Panc1 (cell line): ENCODE data around the gene TBC1D2. TPM values are rescaled to one million over a fixed set of nuclear protein-coding genes. Genes with fewer than 3 reads are reported as not detected.

Experiments
- ATAC-seq: fragments of 200-7000 bp; cut with Tn5 transposase; 2 replicates; pipeline ENCODE4 v1.9.1; 2020; ENCODE audit warnings: mild to moderate bottlenecking, moderate library complexity
- BruUV-seq: library from RNA; stranded (reverse); fragments of 400-500 nt; replicated peaks from 2 replicates; lab custom pipeline; 2021; lab: Mats Ljungman, UMichigan
- CTCF ChIA-PET: fragments of 300-600 bp; sonication (Branson Sonifier 250); formaldehyde crosslinking; loops from one replicate; lab custom pipeline; 2022; ENCODE audit warnings: antibody characterized with exemption; lab: Charles Lee
- POLR2A ChIA-PET: fragments of 300-600 bp; sonication (Branson Sonifier 250); formaldehyde crosslinking; loops from one replicate; lab custom pipeline; 2022; ENCODE audit warnings: antibody characterized with exemption; lab: Charles Lee
- DNase-seq: peaks from one replicate; pipeline ENCODE4 v3.0.0-alpha.2; 2010; ENCODE audit warnings: low read depth, low spot score
- H3K27ac ChIP-seq: 2 replicates; pipeline ENCODE4 v1.5.1; 2011; ENCODE audit warnings: mild to moderate bottlenecking, low read length, inconsistent platforms
- H3K27me3 ChIP-seq: fragments of 200-500 bp; sonication (Bioruptor generic); 2 replicates; pipeline ENCODE4 v1.6.0; 2014; ENCODE audit warnings: low read length, inconsistent platforms; ENCODE audit not compliant: control insufficient read depth, insufficient read depth
- H3K36me3 ChIP-seq: fragments of 200-500 bp; sonication (Bioruptor generic); 2 replicates; pipeline ENCODE4 v1.5.1; 2014; ENCODE audit warnings: inconsistent platforms, mild to moderate bottlenecking, low read length, moderate library complexity; ENCODE audit not compliant: control insufficient read depth, insufficient read depth
- H3K4me1 ChIP-seq: 2 replicates; pipeline ENCODE4 v1.5.1; 2011; ENCODE audit warnings: inconsistent platforms, mild to moderate bottlenecking, low read length, moderate library complexity; ENCODE audit not compliant: control insufficient read depth, insufficient read depth
- H3K4me3 ChIP-seq, 2 experiments: 2 replicates each; pipeline ENCODE4 v1.5.1; 2011 to 2012; ENCODE audit warnings: low read depth in 2 of 2, low read length in 2 of 2, mild to moderate bottlenecking in 2 of 2, inconsistent platforms in 1 of 2, moderate library complexity in 1 of 2
- H3K9me3 ChIP-seq: fragments of 200-500 bp; sonication (Bioruptor generic); 2 replicates; pipeline ENCODE4 v1.5.1; 2014; ENCODE audit warnings: low read depth, mild to moderate bottlenecking, inconsistent platforms, low read length, moderate library complexity; ENCODE audit not compliant: control insufficient read depth, insufficient read depth
- POLR2AphosphoS5 ChIP-seq: IDR thresholded peaks from 2 replicates; pipeline ENCODE4 v1.6.1; 2012; ENCODE audit warnings: mild to moderate bottlenecking, low read depth, low read length, moderate library complexity
- SIN3A ChIP-seq: IDR thresholded peaks from 2 replicates; pipeline ENCODE4 v1.6.1; 2012; ENCODE audit warnings: low read depth, mild to moderate bottlenecking, low read length, moderate library complexity, borderline replicate concordance; ENCODE audit not compliant: insufficient read depth
- TCF7L2 ChIP-seq: IDR thresholded peaks from 2 replicates; pipeline ENCODE4 v1.6.1; 2011; ENCODE audit warnings: mild to moderate bottlenecking, low read depth, low read length, inconsistent platforms
- in situ Hi-C: cut with HindIII; loops from 2 replicates; pipeline ENCODE4 v1.10.0; 2016; ENCODE audit warnings: low sequenced_read_pairs, low pct_unique_long_range_greater_than_20kb
- intact Hi-C: fragments of 100-400 bp; cut with micrococcal nuclease; formaldehyde crosslinking; loops from one replicate; pipeline ENCODE4 v1.10.0; 2022; ENCODE audit not compliant: unreplicated experiment
- total RNA-seq: library from RNA; stranded (reverse); gene quantifications from one replicate; pipeline ENCODE4 v1.2.1, GENCODE V29; 2021; ENCODE audit not compliant: unreplicated experiment
- TF ChIP-seq, protein P1 (sequence below), 2 experiments: IDR thresholded peaks; 2 replicates each; pipeline ENCODE4 v1.6.1; 2011 to 2012; ENCODE audit warnings: low read depth in 2 of 2, control low read depth in 1 of 2, low read length in 1 of 2, mild to moderate bottlenecking in 1 of 2, moderate library complexity in 1 of 2; ENCODE audit not compliant: insufficient read depth in 1 of 2
- TF ChIP-seq, protein P2 (sequence below): fragments of 450-650 bp; IDR thresholded peaks from 2 replicates; pipeline ENCODE4 v1.5.1; 2017; ENCODE audit warnings: mild to moderate bottlenecking

Gene TBC1D2
- total RNA-seq, 1 experiment from 2014 or later, result 2.4 TPM

DNA sequence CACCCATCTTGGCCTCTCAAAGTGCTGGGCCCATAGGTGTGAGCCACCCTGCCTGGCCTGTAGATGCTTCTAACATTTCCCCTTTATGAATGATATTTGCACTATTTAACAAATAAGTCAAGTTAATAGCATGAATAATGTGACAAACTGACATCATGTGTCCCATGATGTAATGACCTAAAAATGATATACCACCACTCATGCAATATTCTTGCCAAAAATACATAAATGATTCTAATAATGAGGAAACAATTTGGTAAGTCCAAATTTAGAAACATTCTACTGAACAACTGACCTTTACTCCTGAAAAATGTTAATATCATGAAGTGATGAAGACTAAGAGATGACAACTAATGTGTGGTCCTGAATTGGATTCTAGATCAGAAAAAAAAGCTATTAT is 102.9 kb downstream of the TBC1D2 start:
- no TSS peak for BruUV-seq
- CTCF ChIA-PET, result no interaction called here

DNA sequence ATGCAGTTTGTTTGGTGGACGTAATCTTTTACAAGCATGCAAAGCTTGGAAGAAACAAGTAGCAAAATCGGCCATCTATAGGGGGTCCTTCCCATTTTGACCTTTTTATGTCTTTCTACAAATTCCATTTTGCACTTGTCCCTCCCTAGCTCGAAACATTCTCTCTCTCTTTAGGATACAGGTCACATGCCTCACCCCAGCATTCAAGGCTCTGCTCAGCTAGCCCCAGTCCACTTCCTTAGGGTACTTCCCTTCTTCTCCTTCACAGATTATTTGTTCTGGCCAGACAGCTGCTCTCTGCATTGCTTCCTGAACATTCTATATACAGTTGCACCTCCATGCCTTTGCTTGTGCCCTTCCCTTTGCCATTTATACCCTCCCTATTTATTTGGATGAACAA is 104.7 kb downstream of the TBC1D2 start:
- Histone ChIP-seq H3K27ac (no peak overlapping the region), H3K4me3 (no peak overlapping the region), H3K4me1 (no peaks in the 10 kb centered on the region), H3K36me3 (no peaks in the 10 kb centered on the region), H3K9me3 (no peaks in the 10 kb centered on the region), H3K27me3 (no peaks in the 10 kb centered on the region)
- CTCF ChIA-PET, result no interaction called here
- no peak for ATAC-seq
- TF ChIP-seq, protein P1, sequence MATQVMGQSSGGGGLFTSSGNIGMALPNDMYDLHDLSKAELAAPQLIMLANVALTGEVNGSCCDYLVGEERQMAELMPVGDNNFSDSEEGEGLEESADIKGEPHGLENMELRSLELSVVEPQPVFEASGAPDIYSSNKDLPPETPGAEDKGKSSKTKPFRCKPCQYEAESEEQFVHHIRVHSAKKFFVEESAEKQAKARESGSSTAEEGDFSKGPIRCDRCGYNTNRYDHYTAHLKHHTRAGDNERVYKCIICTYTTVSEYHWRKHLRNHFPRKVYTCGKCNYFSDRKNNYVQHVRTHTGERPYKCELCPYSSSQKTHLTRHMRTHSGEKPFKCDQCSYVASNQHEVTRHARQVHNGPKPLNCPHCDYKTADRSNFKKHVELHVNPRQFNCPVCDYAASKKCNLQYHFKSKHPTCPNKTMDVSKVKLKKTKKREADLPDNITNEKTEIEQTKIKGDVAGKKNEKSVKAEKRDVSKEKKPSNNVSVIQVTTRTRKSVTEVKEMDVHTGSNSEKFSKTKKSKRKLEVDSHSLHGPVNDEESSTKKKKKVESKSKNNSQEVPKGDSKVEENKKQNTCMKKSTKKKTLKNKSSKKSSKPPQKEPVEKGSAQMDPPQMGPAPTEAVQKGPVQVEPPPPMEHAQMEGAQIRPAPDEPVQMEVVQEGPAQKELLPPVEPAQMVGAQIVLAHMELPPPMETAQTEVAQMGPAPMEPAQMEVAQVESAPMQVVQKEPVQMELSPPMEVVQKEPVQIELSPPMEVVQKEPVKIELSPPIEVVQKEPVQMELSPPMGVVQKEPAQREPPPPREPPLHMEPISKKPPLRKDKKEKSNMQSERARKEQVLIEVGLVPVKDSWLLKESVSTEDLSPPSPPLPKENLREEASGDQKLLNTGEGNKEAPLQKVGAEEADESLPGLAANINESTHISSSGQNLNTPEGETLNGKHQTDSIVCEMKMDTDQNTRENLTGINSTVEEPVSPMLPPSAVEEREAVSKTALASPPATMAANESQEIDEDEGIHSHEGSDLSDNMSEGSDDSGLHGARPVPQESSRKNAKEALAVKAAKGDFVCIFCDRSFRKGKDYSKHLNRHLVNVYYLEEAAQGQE (IDR thresholded peaks at IDR 0.05; ENCODE audit: insufficient read depth in 1 of 2, low read depth in 2 of 2, low read length in 1 of 2), result no peak
- TF ChIP-seq, protein P2, sequence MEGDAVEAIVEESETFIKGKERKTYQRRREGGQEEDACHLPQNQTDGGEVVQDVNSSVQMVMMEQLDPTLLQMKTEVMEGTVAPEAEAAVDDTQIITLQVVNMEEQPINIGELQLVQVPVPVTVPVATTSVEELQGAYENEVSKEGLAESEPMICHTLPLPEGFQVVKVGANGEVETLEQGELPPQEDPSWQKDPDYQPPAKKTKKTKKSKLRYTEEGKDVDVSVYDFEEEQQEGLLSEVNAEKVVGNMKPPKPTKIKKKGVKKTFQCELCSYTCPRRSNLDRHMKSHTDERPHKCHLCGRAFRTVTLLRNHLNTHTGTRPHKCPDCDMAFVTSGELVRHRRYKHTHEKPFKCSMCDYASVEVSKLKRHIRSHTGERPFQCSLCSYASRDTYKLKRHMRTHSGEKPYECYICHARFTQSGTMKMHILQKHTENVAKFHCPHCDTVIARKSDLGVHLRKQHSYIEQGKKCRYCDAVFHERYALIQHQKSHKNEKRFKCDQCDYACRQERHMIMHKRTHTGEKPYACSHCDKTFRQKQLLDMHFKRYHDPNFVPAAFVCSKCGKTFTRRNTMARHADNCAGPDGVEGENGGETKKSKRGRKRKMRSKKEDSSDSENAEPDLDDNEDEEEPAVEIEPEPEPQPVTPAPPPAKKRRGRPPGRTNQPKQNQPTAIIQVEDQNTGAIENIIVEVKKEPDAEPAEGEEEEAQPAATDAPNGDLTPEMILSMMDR, result no peak
- TF ChIP-seq SIN3A (no peak), POLR2AphosphoS5 (no peak), TCF7L2 (no peak)
- DNase-seq, result no peak
- POLR2A ChIA-PET, result no interaction called here
- intact Hi-C loops (no loop called here), in situ Hi-C loops (no loop called here)
- BruUV-seq, result no TSS peak

More for the DNA sequence above, 102.9 kb downstream of the TBC1D2 start:
- no peak overlapping the region for H3K4me3 ChIP-seq
- TF ChIP-seq POLR2AphosphoS5 (no peak), SIN3A (no peak), TCF7L2 (no peak)
- TF ChIP-seq, protein P1 (IDR thresholded peaks at IDR 0.05; ENCODE audit: insufficient read depth in 1 of 2, low read depth in 2 of 2, low read length in 1 of 2), result no peak
- TF ChIP-seq, protein P2, result no peak
- no peak for DNase-seq
- ATAC-seq, result no peak
- intact Hi-C loops, result no loop called here
- no peaks in the 10 kb centered on the region for H3K36me3 ChIP-seq
- POLR2A ChIA-PET, result no interaction called here
- in situ Hi-C loops, result no loop called here
- no peaks in the 10 kb centered on the region for H3K27me3 ChIP-seq
- no peaks in the 10 kb centered on the region for H3K9me3 ChIP-seq
- H3K4me1 ChIP-seq, result no peaks in the 10 kb centered on the region
- no peak overlapping the region for H3K27ac ChIP-seq
